C4-2B (cell line): ENCODE data around the gene GRIP1.

Experiments
- H3K27ac ChIP-seq: fragments of 450-650 bp; 2 replicates; pipeline ENCODE4 v1.5.1; 2017
- CTCF ChIP-seq: fragments of 450-650 bp; conservative IDR thresholded peaks from 2 replicates; pipeline ENCODE4 v1.5.1; 2017; ENCODE audit warnings: mild to moderate bottlenecking
- ZFX ChIP-seq: fragments of 450-650 bp; IDR thresholded peaks from 2 replicates; pipeline ENCODE4 v1.6.1; 2017

The GRIP1 gene

GRCh38 chr12:66717036-66717673, 38.3 kb upstream of the GRIP1 start:
- TF ChIP-seq CTCF (peak; percentile 22; the same call in 1 of the 2 replicates), ZFX (no peak)
- H3K27ac ChIP-seq, result no peak overlapping the region

GRCh38 chr12:66716522-66716921, 37.6 kb upstream of the GRIP1 start:
- H3K27ac ChIP-seq, result no peak overlapping the region
- TF ChIP-seq CTCF (no peak), ZFX (no peak)

- H3K27ac ChIP-seq, result no peak overlapping the region
- TF ChIP-seq CTCF (no peak), ZFX (no peak)
Measured at GRCh38 chr12:66714709-66715108, 35.8 kb upstream of the GRIP1 start.

DNA sequence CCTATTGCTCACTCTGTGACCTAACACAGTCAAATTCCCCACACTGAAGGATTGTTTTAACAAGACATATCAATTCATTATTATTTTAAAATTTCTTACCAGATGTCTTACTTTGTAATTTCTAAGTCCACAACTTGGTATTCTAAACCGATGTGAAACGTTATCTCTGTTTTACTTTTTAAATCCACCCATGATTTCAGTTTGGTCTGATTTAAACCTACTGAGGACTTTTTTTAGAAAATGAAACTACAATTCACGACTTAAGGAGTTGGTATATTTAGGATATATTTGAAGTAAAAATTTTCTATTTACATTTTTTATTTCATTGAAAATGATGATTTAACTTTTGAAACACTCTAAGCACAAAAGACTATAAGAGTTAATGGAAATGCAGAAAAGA, 35.1 kb upstream of the GRIP1 start:
- no peak overlapping the region for H3K27ac ChIP-seq
- TF ChIP-seq ZFX (no peak), CTCF (no peak)

DNA sequence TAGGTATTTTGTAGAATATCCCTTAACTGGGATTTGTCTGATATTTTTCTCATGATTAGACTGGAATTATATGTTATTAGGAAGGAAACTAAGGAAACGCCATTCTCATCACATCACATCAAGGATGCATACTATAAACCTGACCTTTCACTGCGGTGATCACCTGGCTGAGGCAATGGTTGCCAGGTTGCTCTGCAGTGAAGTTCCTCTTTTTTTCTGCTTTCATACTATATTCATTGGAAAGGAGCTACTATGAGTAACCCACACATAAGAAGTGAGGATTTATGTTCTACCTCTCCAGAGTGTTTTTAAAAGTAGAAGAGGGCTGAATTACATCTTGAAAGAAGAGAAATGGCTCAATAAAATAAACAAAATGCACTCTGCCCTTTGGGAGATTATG, 31.0 kb upstream of the GRIP1 start:
- no peak for TF ChIP-seq CTCF
- no peak for TF ChIP-seq ZFX
- no peak overlapping the region for H3K27ac ChIP-seq

- no peak overlapping the region for H3K27ac ChIP-seq
- TF ChIP-seq CTCF (no peak), ZFX (no peak)
Measured at GRCh38 chr12:66709457-66709773, 30.5 kb upstream of the GRIP1 start.

DNA sequence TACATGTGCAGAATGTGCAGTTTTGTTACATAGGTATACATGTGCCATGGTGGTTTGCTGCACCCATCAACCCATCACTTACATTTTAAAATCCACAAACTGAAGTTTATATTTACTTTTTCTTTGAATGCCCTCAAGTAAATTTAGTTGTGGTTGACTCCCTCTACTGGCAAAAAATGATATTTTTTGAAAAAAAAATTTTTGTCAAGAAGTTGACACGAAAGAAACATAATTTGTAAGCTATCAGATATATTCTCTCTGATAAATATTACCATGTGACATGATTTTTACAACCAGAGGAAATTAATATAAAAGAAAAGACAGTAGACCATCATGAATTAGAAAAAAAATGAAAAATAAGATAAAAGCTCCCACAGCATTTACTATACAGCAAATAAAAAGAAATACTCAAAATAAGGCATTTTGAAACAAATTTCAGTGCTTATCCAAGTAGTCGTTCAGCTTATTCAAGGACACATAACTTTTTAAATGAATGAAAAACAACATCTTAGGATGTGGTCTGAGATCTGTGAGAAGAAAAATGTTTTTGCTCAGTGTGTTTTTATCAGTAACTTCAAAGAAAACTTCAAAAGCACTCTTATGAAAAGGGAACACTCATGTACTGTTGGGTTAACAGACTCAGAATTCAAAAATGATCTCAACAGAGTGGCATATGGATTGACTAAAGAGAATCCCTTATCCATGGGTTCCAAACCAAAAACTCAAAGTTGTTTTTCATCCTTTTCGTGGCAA, 30.0 kb upstream of the GRIP1 start:
- TF ChIP-seq ZFX (no peak), CTCF (peak; percentile 68)
- no peak overlapping the region for H3K27ac ChIP-seq
